CD14-positive monocyte (primary cell): Measurements from ENCODE around the gene GAS6. TPM values are rescaled to one million over a fixed set of nuclear protein-coding genes. Genes with fewer than 3 reads are reported as not detected.

Source experiments
- DNase-seq, 3 donors: peaks; one replicate each; pipeline ENCODE4 v3.0.0-alpha.2; 2011 to 2022
- H2AFZ ChIP-seq: 2 replicates; pipeline ENCODE4 v1.6.0; 2012; ENCODE audit warnings: mild to moderate bottlenecking, low read depth, low read length, inconsistent platforms; ENCODE audit not compliant: insufficient read depth, poor library complexity, severe bottlenecking
- H3K27ac ChIP-seq, 2 donors: 1 replicate in 1 of 2; 2 replicates in 1 of 2; pipeline ENCODE4 v1.5.1; 2012 to 2013; ENCODE audit warnings: low read length in 2 of 2, control low read depth in 1 of 2, inconsistent platforms in 1 of 2, low read depth in 1 of 2, mild to moderate bottlenecking in 1 of 2
- H3K27me3 ChIP-seq, 2 donors: one replicate each; pipeline versions ENCODE4 v1.6.0 to v1.6.1; 2011 to 2013; ENCODE audit warnings: low read length in 2 of 2; ENCODE audit not compliant: control insufficient read depth in 2 of 2, insufficient read depth in 2 of 2
- H3K36me3 ChIP-seq, 2 donors: replicated peaks in 1 of 2; 1 replicate in 1 of 2; 2 replicates in 1 of 2; pipeline versions ENCODE4 v1.5.1 to v1.6.1; 2012 to 2013; ENCODE audit warnings: low read length in 2 of 2, control low read depth in 1 of 2, inconsistent platforms in 1 of 2, mild to moderate bottlenecking in 1 of 2; ENCODE audit not compliant: insufficient read depth in 2 of 2, control insufficient read depth in 1 of 2
- H3K4me1 ChIP-seq, 2 donors: 1 replicate in 1 of 2; 2 replicates in 1 of 2; pipeline versions ENCODE4 v1.5.1 to v1.6.1; 2012 to 2013; ENCODE audit warnings: low read length in 2 of 2, control low read depth in 1 of 2, inconsistent platforms in 1 of 2, mild to moderate bottlenecking in 1 of 2, moderate library complexity in 1 of 2; ENCODE audit not compliant: insufficient read depth in 2 of 2, control insufficient read depth in 1 of 2
- H3K4me2 ChIP-seq: replicated peaks from 2 replicates; pipeline ENCODE3; 2012; ENCODE audit warnings: low read length, moderate library complexity, mild to moderate bottlenecking; ENCODE audit not compliant: poor library complexity, severe bottlenecking; ENCODE audit errors: extremely low read depth
- H3K4me3 ChIP-seq, 3 experiments: fragments of 200-600 bp in 1 of 3; sonication (generic) in 1 of 3; replicated peaks in 1 of 3; 1 replicate in 2 of 3; 2 replicates in 1 of 3; pipeline ENCODE4 v1.5.1; 2011 to 2013; ENCODE audit warnings: low read length in 3 of 3, mild to moderate bottlenecking in 3 of 3, control low read depth in 2 of 3, low read depth in 2 of 3, inconsistent platforms in 1 of 3, moderate library complexity in 1 of 3
- H3K79me2 ChIP-seq: 2 replicates; pipeline ENCODE4 v1.6.0; 2012; ENCODE audit warnings: mild to moderate bottlenecking, control low read depth, inconsistent platforms, low read length, moderate library complexity; ENCODE audit not compliant: insufficient read depth
- H3K9ac ChIP-seq: 2 replicates; pipeline ENCODE4 v1.6.0; 2017; ENCODE audit warnings: low read length, mild to moderate bottlenecking; ENCODE audit not compliant: insufficient read depth, poor library complexity, severe bottlenecking
- H3K9me3 ChIP-seq, 2 donors: replicated peaks in 1 of 2; 1 replicate in 1 of 2; 2 replicates in 1 of 2; pipeline versions ENCODE4 v1.5.1 to v1.6.1; 2012 to 2013; ENCODE audit warnings: low read length in 2 of 2, control low read depth in 1 of 2; ENCODE audit not compliant: control insufficient read depth in 1 of 2, insufficient read depth in 1 of 2
- H4K20me1 ChIP-seq: 2 replicates; pipeline ENCODE4 v1.6.0; 2012; ENCODE audit warnings: mild to moderate bottlenecking, low read length, control low read depth, moderate library complexity; ENCODE audit not compliant: insufficient read depth
- H3K27ac Mint-ChIP-seq, 7 donors: one replicate each; pipeline ENCODE4 v1.8.0; 2020; ENCODE audit warnings: mild to moderate bottlenecking in 7 of 7, mixed read lengths in 7 of 7, moderate library complexity in 6 of 7, inconsistent platforms in 2 of 7
- H3K27me3 Mint-ChIP-seq, 3 donors: one replicate each; pipeline ENCODE4 v1.8.0; 2021 to 2022; ENCODE audit warnings: low read depth in 3 of 3, mild to moderate bottlenecking in 3 of 3, mixed read lengths in 3 of 3, moderate library complexity in 3 of 3, inconsistent platforms in 1 of 3
- H3K36me3 Mint-ChIP-seq, 2 donors: one replicate each; pipeline ENCODE4 v1.8.0; 2020; ENCODE audit warnings: mixed read lengths in 2 of 2, inconsistent platforms in 1 of 2, mild to moderate bottlenecking in 1 of 2
- H3K4me1 Mint-ChIP-seq: one replicate; pipeline ENCODE4 v1.8.0; 2020; ENCODE audit warnings: mild to moderate bottlenecking, mixed read lengths
- H3K4me3 Mint-ChIP-seq, 2 donors: one replicate each; pipeline ENCODE4 v1.8.0; 2020; ENCODE audit warnings: mild to moderate bottlenecking in 2 of 2, mixed read lengths in 2 of 2, moderate library complexity in 1 of 2
- H3K9me3 Mint-ChIP-seq, 7 donors: one replicate each; pipeline ENCODE4 v1.8.0; 2020 to 2022; ENCODE audit warnings: mixed read lengths in 7 of 7, mild to moderate bottlenecking in 6 of 7, moderate library complexity in 6 of 7, inconsistent platforms in 2 of 7
- CTCF ChIP-seq: fragments of 200-600 bp; IDR thresholded peaks from one replicate; pipeline ENCODE4 v1.8.0; 2022; ENCODE audit warnings: antibody characterized with exemption, mild to moderate bottlenecking
- WGBS: methylation state at CpG from one replicate; pipeline ENCODE4 v1.1.5; 2013; ENCODE audit warnings: missing lambda C conversion rate; ENCODE audit not compliant: insufficient coverage; 5-methylcytosine and 5-hydroxymethylcytosine counted together
- intact Hi-C, 2 donors: fragments of 100-400 bp; cut with micrococcal nuclease; formaldehyde crosslinking; loops; one replicate each; pipeline versions ENCODE4 v1.15.0 to v1.15.1; 2023
- polyA plus RNA-seq, 3 donors: library from polyadenylated mRNA; depleted of rRNA in 1 of 3; unstranded in 2 of 3; stranded (reverse) in 1 of 3; fragments of 300-500 nt in 2 of 3; fragments of >200 nt in 1 of 3; fragmentation: Illumina TruSeq in 2 of 3; gene quantifications; 1 replicate in 2 of 3; 2 replicates in 1 of 3; pipeline ENCODE4 v1.2.3, GENCODE V29; 2012 to 2021

The GAS6 gene
- polyA plus RNA-seq, 3 donors = 1.8 to 7.5 (median 1.9) TPM

- 83% methylated on average over 15 of the region's 19 CpGs for WGBS
- Mint-ChIP-seq H3K9me3 (peaks cover 0 to 6% (median 3%) of the 10 kb centered on the region in 7 donors), H3K4me3 (peak overlapping the region in 1 of 2 donors; percentile 35), H3K36me3 (no peaks in the 10 kb centered on the region), H3K27me3 (peaks cover 3 to 6% (median 4%) of the 10 kb centered on the region in 3 donors), H3K4me1 (peaks cover 4% of the 10 kb centered on the region), H3K27ac (peak overlapping the region in 2 of 7 donors; percentile 16 to 24)
- peak in 1 of 3 donors; percentile 32 for DNase-seq
- Histone ChIP-seq H3K27me3 (no peaks in the 10 kb centered on the region), H3K4me1 (no peaks in the 10 kb centered on the region), H3K79me2 (no peaks in the 10 kb centered on the region), H3K36me3 (no peaks in the 10 kb centered on the region), H4K20me1 (no peaks in the 10 kb centered on the region), H2AFZ (no peak overlapping the region), H3K9me3 (no peaks in the 10 kb centered on the region), H3K9ac (no peak overlapping the region), H3K4me3 (no peak overlapping the region), H3K4me2 (no peak overlapping the region), H3K27ac (no peak overlapping the region)
- intact Hi-C loops = no loop called here
- no peak for TF ChIP-seq CTCF
These were observed 78.5 kb downstream of the GAS6 start for GRCh38 chr13:113785051-113786010.

GRCh38 chr13:113784645-113785024, 79.2 kb downstream of the GAS6 start:
- peak overlapping the region in 1 of 7 donors; percentile 16 for H3K27ac Mint-ChIP-seq

More at GRCh38 chr13:113784645-113785024, 79.2 kb downstream of the GAS6 start:
- Mint-ChIP-seq H3K36me3 (no peaks in the 10 kb centered on the region), H3K4me1 (peaks cover 4% of the 10 kb centered on the region), H3K9me3 (peaks cover 0 to 6% (median 3%) of the 10 kb centered on the region in 7 donors), H3K4me3 (no peak overlapping the region), H3K27me3 (peaks cover 3 to 6% (median 4%) of the 10 kb centered on the region in 3 donors)
- no peak overlapping the region for H2AFZ ChIP-seq
- H3K27me3 ChIP-seq = no peaks in the 10 kb centered on the region
- H3K36me3 ChIP-seq = no peaks in the 10 kb centered on the region
- no peak overlapping the region for H3K4me3 ChIP-seq
- H3K79me2 ChIP-seq = no peaks in the 10 kb centered on the region
- no peaks in the 10 kb centered on the region for H4K20me1 ChIP-seq
- no peaks in the 10 kb centered on the region for H3K4me1 ChIP-seq
- H3K9ac ChIP-seq = no peak overlapping the region
- no peak for TF ChIP-seq CTCF
- H3K4me2 ChIP-seq = no peak overlapping the region
- no peak overlapping the region for H3K27ac ChIP-seq
- intact Hi-C loops = no loop called here
- WGBS = 90% methylated on average over 3 of the region's 5 CpGs
- DNase-seq = no peak
- no peaks in the 10 kb centered on the region for H3K9me3 ChIP-seq
